HCT116 (cell line): ENCODE data around the gene CR2.

Experiments
- POLR2AphosphoS5 ChIP-seq: IDR thresholded peaks from 2 replicates; pipeline ENCODE4 v1.6.1; 2011; ENCODE audit warnings: mild to moderate bottlenecking, low read depth, low read length, moderate library complexity
- TF ChIP-seq, protein P1 (sequence below), 3 experiments: fragments of 200-600 bp in 1 of 3; sonication (generic) in 1 of 3; IDR thresholded peaks in 2 of 3; conservative IDR thresholded peaks in 1 of 3; 2 replicates each; pipeline ENCODE4 v1.5.1; 2012 to 2017; ENCODE audit warnings: low read depth in 2 of 3, low read length in 2 of 3, antibody characterized with exemption in 1 of 3, borderline replicate concordance in 1 of 3, control low read depth in 1 of 3, mild to moderate bottlenecking in 1 of 3, mixed read lengths in 1 of 3, mixed run types in 1 of 3, moderate library complexity in 1 of 3; ENCODE audit not compliant: insufficient read depth in 1 of 3

DNA sequence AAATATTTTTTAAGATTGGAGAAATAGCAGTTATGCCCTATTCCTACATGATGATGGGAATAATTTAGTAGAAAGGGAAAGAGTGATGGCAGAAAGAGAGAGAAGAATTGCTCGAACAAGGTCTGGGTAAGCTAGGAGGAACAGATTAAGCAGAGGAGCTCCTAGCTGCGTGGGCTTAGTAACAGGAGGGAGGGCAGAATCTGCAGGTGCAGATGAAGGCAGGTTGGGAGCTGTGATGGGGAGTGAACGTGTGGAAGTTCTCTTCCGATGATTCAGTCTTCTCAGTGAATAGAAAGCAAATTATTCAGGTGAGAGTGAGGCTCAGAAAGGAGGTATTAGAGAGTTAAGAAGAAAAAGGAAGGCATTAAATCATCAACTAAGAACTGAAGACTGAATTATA is 33.5 kb downstream of the CR2 start:
- TF ChIP-seq POLR2AphosphoS5: no peak
- TF ChIP-seq, protein P1, sequence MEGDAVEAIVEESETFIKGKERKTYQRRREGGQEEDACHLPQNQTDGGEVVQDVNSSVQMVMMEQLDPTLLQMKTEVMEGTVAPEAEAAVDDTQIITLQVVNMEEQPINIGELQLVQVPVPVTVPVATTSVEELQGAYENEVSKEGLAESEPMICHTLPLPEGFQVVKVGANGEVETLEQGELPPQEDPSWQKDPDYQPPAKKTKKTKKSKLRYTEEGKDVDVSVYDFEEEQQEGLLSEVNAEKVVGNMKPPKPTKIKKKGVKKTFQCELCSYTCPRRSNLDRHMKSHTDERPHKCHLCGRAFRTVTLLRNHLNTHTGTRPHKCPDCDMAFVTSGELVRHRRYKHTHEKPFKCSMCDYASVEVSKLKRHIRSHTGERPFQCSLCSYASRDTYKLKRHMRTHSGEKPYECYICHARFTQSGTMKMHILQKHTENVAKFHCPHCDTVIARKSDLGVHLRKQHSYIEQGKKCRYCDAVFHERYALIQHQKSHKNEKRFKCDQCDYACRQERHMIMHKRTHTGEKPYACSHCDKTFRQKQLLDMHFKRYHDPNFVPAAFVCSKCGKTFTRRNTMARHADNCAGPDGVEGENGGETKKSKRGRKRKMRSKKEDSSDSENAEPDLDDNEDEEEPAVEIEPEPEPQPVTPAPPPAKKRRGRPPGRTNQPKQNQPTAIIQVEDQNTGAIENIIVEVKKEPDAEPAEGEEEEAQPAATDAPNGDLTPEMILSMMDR (IDR thresholded peaks at IDR 0.05 in 2 of 3, conservative IDR thresholded peaks at IDR 0.05 in 1 of 3; ENCODE audit: borderline replicate concordance in 1 of 3, insufficient read depth in 1 of 3, low read depth in 2 of 3, low read length in 2 of 3): no peak
